ENCODE results near the gene CCDC93.

CCDC93 gene

DNA sequence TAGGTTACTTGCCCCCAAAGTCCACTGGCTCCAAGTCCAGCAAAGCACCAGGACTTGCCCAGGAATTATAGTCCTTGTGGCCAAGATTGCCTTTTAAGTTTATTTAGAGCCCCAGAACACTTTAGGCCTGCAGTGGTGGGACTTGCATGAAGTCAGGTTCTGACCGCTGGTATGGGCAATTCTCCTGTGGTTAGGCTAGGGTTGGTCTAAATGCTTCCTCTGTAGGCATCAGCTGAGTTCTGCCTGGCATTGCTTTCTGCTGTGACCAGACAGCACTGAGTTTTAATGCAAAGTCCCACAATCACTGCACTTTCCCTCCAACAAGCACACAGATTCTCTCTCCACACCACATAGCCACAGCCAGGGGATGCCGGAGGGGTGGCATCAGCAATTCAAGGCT lies 134.9 kb downstream of the CCDC93 start:
- FAIRE-seq = no peak

DNA sequence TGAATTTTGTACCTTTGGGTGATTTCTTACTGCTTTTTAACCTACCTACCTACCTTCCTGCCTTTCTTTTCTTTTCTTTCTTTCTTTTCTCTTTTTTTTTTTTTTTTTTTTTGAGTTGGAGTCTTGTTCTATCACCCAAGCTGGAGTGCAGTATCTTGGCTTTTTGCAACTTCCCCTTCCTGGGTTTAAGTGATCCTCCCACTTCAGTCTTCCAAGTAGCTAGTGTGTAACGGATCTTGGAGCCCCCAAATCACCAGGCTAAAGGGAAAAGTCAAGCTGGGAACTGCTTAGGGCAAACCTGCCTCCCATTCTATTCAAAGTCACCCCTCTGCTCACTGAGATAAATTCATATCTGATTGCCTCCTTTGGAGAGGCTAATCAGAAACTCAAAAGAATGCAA lies 138.1 kb downstream of the CCDC93 start:
- FAIRE-seq = no peak

Data from colon (tissue), 2 donors.